ENCODE data around the gene TRIM8.

- TF ChIP-seq EZH2 (IDR thresholded peaks at IDR 0.05; ENCODE audit: insufficient read depth, poor library complexity, severe bottlenecking) (no peak), EZH2phosphoT487 (IDR thresholded peaks at IDR 0.05; ENCODE audit: insufficient read depth, low read depth) (no peak)
Observed at GRCh38 chr10:102657451-102657850, 13.2 kb downstream of the TRIM8 start.

Measured in GM23248 (cell line).